ENCODE results near the gene NLRP8. TPM values are rescaled to one million over a fixed set of nuclear protein-coding genes. Genes with fewer than 3 reads are reported as not detected.

NLRP8 gene
- polyA plus RNA-seq, 4 donors, result not detected

Other genes starting within 250 kb of the NLRP8 start
- under 1 TPM in 2 of 4 donors, not detected in 2; 0.01 TPM for gene NLRP9, start 209.4 kb upstream of the NLRP8 start, polyA plus RNA-seq
- gene RFPL4A, start 188.7 kb upstream of the NLRP8 start, polyA plus RNA-seq, result under 1 TPM in 2 of 4 donors, not detected in 2; 0.04 to 0.25 TPM
- not detected for gene RFPL4AL1, start 178.7 kb upstream of the NLRP8 start, polyA plus RNA-seq
- under 1 TPM in 2 of 4 donors, not detected in 2; 0.07 to 0.10 TPM for gene NLRP11, start 115.8 kb upstream of the NLRP8 start, polyA plus RNA-seq
- gene NLRP4, start 111.3 kb upstream of the NLRP8 start, polyA plus RNA-seq, result under 1 TPM in 1 of 4 donors, not detected in 3; 0.09 TPM
- gene NLRP13, start 15.5 kb upstream of the NLRP8 start, polyA plus RNA-seq, result not detected
- gene NLRP5, start 38.9 kb downstream of the NLRP8 start, polyA plus RNA-seq, result not detected
- 10 to 100 TPM; 29.9 to 34.9 (median 31.8) TPM for gene ZNF787, start 173.5 kb downstream of the NLRP8 start, polyA plus RNA-seq
- 10 to 100 TPM; 20.1 to 40.6 (median 25.3) TPM for gene ZNF444, start 193.5 kb downstream of the NLRP8 start, polyA plus RNA-seq
- not detected for gene GALP, start 228.2 kb downstream of the NLRP8 start, polyA plus RNA-seq
- gene ZSCAN5B, start 250.0 kb downstream of the NLRP8 start, polyA plus RNA-seq, result under 1 TPM in 1 of 4 donors, not detected in 3; 0.06 TPM